IPS-NIHi11 (cell line): ENCODE measurements around the gene RGL2.
"Not testable (repeated sequence)": the region's sequence is repeated elsewhere in the genome, so short reads cannot be mapped to it uniquely, and the experiment has no call there.

Source experiments
- DNase-seq: peaks from one replicate; pipeline ENCODE4 v3.0.0; 2012; ENCODE audit warnings: mixed read lengths, low spot score

RGL2 gene

GRCh38 chr6:33298773-33299236 lies at the start of gene RGL2:
TSS of gene RGL2 (minus strand) at chr6:33298942. CDS start at chr6:33298610, 332 bp downstream.
- peak; percentile 55 for DNase-seq

- no peak for DNase-seq
These were observed 49.1 kb upstream of the RGL2 start for GRCh38 chr6:33347816-33348215.

GRCh38 chr6:33346972-33347371 lies 48.2 kb upstream of the RGL2 start:
- DNase-seq = not testable (repeated sequence)

- DNase-seq = peak; percentile 71
These were observed 46.3 kb upstream of the RGL2 start for GRCh38 chr6:33344701-33345697.

GRCh38 chr6:33343953-33344611 lies 45.3 kb upstream of the RGL2 start:
- no peak for DNase-seq

GRCh38 chr6:33343606-33343952 lies 44.8 kb upstream of the RGL2 start:
- DNase-seq = not testable (repeated sequence)

GRCh38 chr6:33339193-33339592 lies 40.5 kb upstream of the RGL2 start:
- DNase-seq = no peak

- no peak for DNase-seq
These were observed 37.8 kb upstream of the RGL2 start for GRCh38 chr6:33336495-33336894.

- DNase-seq = no peak
These were observed 37.2 kb upstream of the RGL2 start for GRCh38 chr6:33335916-33336315.

- no peak for DNase-seq
These were observed 34.9 kb upstream of the RGL2 start for GRCh38 chr6:33333666-33334065.

GRCh38 chr6:33330736-33331135 lies 32.0 kb upstream of the RGL2 start:
- no peak for DNase-seq

GRCh38 chr6:33329058-33329457 lies 30.3 kb upstream of the RGL2 start:
- no peak for DNase-seq

GRCh38 chr6:33324125-33324524 lies 25.4 kb upstream of the RGL2 start:
- no peak for DNase-seq

GRCh38 chr6:33323623-33323948 lies 24.8 kb upstream of the RGL2 start:
- no peak for DNase-seq

- DNase-seq = no peak
These were observed 22.5 kb upstream of the RGL2 start for GRCh38 chr6:33321227-33321626.

- DNase-seq = no peak
These were observed 21.8 kb upstream of the RGL2 start for GRCh38 chr6:33320315-33321181.

- DNase-seq = no peak
These were observed 21.2 kb upstream of the RGL2 start for GRCh38 chr6:33319939-33320314.

GRCh38 chr6:33318426-33319073 lies 19.8 kb upstream of the RGL2 start:
- no peak for DNase-seq

GRCh38 chr6:33317669-33318425 lies 19.1 kb upstream of the RGL2 start, which contains the start of gene ZBTB22:
TSS of gene ZBTB22 (minus strand) at chr6:33317744. CDS start at chr6:33316916, 828 bp downstream.
- peak; percentile 86 for DNase-seq

GRCh38 chr6:33317419-33317668 lies 18.6 kb upstream of the RGL2 start:
- peak; percentile 74 for DNase-seq
